Breast epithelium (tissue), 4 donors: ENCODE measurements around the gene TNS3. TPM values are rescaled to one million over a fixed set of nuclear protein-coding genes. Genes with fewer than 3 reads are reported as not detected.

Source experiments
- DNase-seq, 2 donors: peaks; one replicate each; pipeline ENCODE4 v3.0.0-alpha.2; 2019; ENCODE audit warnings: low spot score in 2 of 2
- H3K27ac ChIP-seq, 2 donors: fragments of 200-600 bp; sonication (generic) in 1 of 2; one replicate each; pipeline ENCODE4 v1.5.1; 2016 to 2019; ENCODE audit warnings: mild to moderate bottlenecking in 1 of 2
- H3K27me3 ChIP-seq, 2 donors: fragments of 200-600 bp; sonication (generic) in 1 of 2; one replicate each; pipeline versions ENCODE4 v1.5.1 to v1.6.0; 2017 to 2019; ENCODE audit warnings: control low read depth in 1 of 2, mild to moderate bottlenecking in 1 of 2
- H3K36me3 ChIP-seq: fragments of 200-600 bp; one replicate; pipeline ENCODE4 v1.5.1; 2019
- H3K4me1 ChIP-seq, 2 donors: fragments of 200-600 bp; sonication (generic); one replicate each; pipeline ENCODE4 v1.5.1; 2016 to 2019; ENCODE audit warnings: control low read depth in 1 of 2
- H3K4me3 ChIP-seq, 3 donors: fragments of 200-600 bp; sonication (generic); 1 replicate in 2 of 3; 2 replicates in 1 of 3; pipeline ENCODE4 v1.5.1; 2016 to 2019; ENCODE audit warnings: mild to moderate bottlenecking in 3 of 3, moderate library complexity in 2 of 3
- H3K9me3 ChIP-seq, 2 donors: fragments of 200-600 bp; sonication (generic) in 1 of 2; one replicate each; pipeline ENCODE4 v1.5.1; 2016 to 2019; ENCODE audit warnings: control low read depth in 1 of 2
- CTCF ChIP-seq, 3 donors: fragments of 450-650 bp; IDR thresholded peaks; one replicate each; pipeline ENCODE4 v1.5.1; 2016 to 2017; ENCODE audit warnings: antibody characterized with exemption in 3 of 3, mild to moderate bottlenecking in 3 of 3, moderate library complexity in 3 of 3
- POLR2A ChIP-seq: fragments of 450-650 bp; IDR thresholded peaks from one replicate; pipeline ENCODE4 v1.6.1; 2016; ENCODE audit warnings: antibody characterized with exemption, mild to moderate bottlenecking, moderate library complexity
- POLR2AphosphoS5 ChIP-seq, 3 donors: sonication (generic); formaldehyde crosslinking; IDR thresholded peaks; one replicate each; pipeline ENCODE4 v1.6.1; 2017; ENCODE audit warnings: antibody characterized with exemption in 3 of 3
- intact Hi-C: fragments of 100-400 bp; cut with DNase I; formaldehyde crosslinking; loops from one replicate; pipeline ENCODE4 v1.15.1; 2023; ENCODE audit warnings: low total_unique reads
- total RNA-seq, 3 donors: library from RNA; depleted of rRNA; stranded (reverse); fragments of >200 nt; gene quantifications; one replicate each; pipeline ENCODE4 v1.1.0, GENCODE V29; 2016

The TNS3 gene
- total RNA-seq, 3 donors from 2014 or later = 41.0 to 78.1 (median 56.2) TPM

GRCh38 chr7:47376991-47377616 is 204.8 kb downstream of the TNS3 start:
- H3K4me1 ChIP-seq = peaks cover 0 to 19% of the 10 kb centered on the region in 2 donors
- H3K4me3 ChIP-seq = no peak overlapping the region
- H3K9me3 ChIP-seq = no peaks in the 10 kb centered on the region
- H3K27me3 ChIP-seq = no peaks in the 10 kb centered on the region
- no peaks in the 10 kb centered on the region for H3K36me3 ChIP-seq
- intact Hi-C loops = no loop called here
- DNase-seq = no peak
- TF ChIP-seq POLR2A (no peak), POLR2AphosphoS5 (IDR thresholded peaks at IDR 0.05) (no peak), CTCF (IDR thresholded peaks at IDR 0.05) (no peak)
- H3K27ac ChIP-seq = no peak overlapping the region

GRCh38 chr7:47375121-47375938 is 206.6 kb downstream of the TNS3 start:
- H3K9me3 ChIP-seq = no peaks in the 10 kb centered on the region
- TF ChIP-seq POLR2AphosphoS5 (IDR thresholded peaks at IDR 0.05) (no peak), POLR2A (no peak), CTCF (IDR thresholded peaks at IDR 0.05) (no peak)

GRCh38 chr7:47374538-47374937 is 207.4 kb downstream of the TNS3 start:
- no peaks in the 10 kb centered on the region for H3K9me3 ChIP-seq
- TF ChIP-seq POLR2AphosphoS5 (IDR thresholded peaks at IDR 0.05) (no peak), CTCF (IDR thresholded peaks at IDR 0.05) (no peak), POLR2A (no peak)
- peaks cover 0 to 8% of the 10 kb centered on the region in 2 donors for H3K4me1 ChIP-seq
- H3K36me3 ChIP-seq = no peaks in the 10 kb centered on the region
- H3K27ac ChIP-seq = no peak overlapping the region
- H3K27me3 ChIP-seq = no peaks in the 10 kb centered on the region
- DNase-seq = no peak
- intact Hi-C loops = no loop called here
- H3K4me3 ChIP-seq = no peak overlapping the region

More at GRCh38 chr7:47375121-47375938, 206.6 kb downstream of the TNS3 start:
- intact Hi-C loops = no loop called here
- no peak overlapping the region for H3K4me3 ChIP-seq
- no peaks in the 10 kb centered on the region for H3K27me3 ChIP-seq
- no peak overlapping the region for H3K27ac ChIP-seq
- DNase-seq = no peak
- no peaks in the 10 kb centered on the region for H3K36me3 ChIP-seq
- H3K4me1 ChIP-seq = peaks cover 0 to 15% of the 10 kb centered on the region in 2 donors

GRCh38 chr7:47373871-47374451 is 207.9 kb downstream of the TNS3 start:
- no peaks in the 10 kb centered on the region for H3K9me3 ChIP-seq
- H3K4me3 ChIP-seq = no peak overlapping the region
- H3K27me3 ChIP-seq = no peaks in the 10 kb centered on the region
- no peaks in the 10 kb centered on the region for H3K36me3 ChIP-seq
- intact Hi-C loops = no loop called here
- TF ChIP-seq CTCF (IDR thresholded peaks at IDR 0.05) = no peak
- TF ChIP-seq POLR2A = no peak
- TF ChIP-seq POLR2AphosphoS5 (IDR thresholded peaks at IDR 0.05) = no peak
- DNase-seq = no peak
- peaks cover 0 to 8% of the 10 kb centered on the region in 2 donors for H3K4me1 ChIP-seq
- no peak overlapping the region for H3K27ac ChIP-seq
